Effector CD8-positive, alpha-beta T cell (primary cell): ENCODE data around the gene PCDHGA6.

Experiments used
- DNase-seq: peaks from one replicate; lab custom pipeline; 2025; lab: John Stamatoyannopoulos, UW

PCDHGA6 gene

GRCh38 chr5:141419074-141419880 is 45.6 kb downstream of the PCDHGA6 start:
- no peak for DNase-seq

GRCh38 chr5:141420855-141421488 is 47.3 kb downstream of the PCDHGA6 start, which contains the start of gene PCDHGA11:
TSS of gene PCDHGA11 (plus strand) at chr5:141421051. CDS start at chr5:141421228, 177 bp downstream.
- DNase-seq = no peak

DNA sequence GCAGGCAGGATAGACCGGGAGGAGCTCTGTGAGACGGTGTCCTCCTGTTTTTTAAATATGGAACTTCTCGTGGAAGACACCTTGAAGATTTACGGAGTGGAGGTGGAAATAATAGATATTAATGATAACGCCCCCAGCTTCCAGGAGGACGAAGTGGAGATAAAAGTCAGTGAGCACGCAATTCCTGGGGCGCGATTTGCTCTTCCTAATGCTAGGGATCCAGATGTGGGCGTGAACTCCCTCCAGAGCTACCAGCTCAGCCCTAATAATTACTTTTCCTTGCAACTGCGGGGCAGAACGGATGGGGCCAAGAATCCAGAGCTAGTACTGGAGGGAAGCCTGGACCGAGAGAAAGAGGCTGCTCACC is 47.8 kb downstream of the PCDHGA6 start:
- DNase-seq = no peak

DNA sequence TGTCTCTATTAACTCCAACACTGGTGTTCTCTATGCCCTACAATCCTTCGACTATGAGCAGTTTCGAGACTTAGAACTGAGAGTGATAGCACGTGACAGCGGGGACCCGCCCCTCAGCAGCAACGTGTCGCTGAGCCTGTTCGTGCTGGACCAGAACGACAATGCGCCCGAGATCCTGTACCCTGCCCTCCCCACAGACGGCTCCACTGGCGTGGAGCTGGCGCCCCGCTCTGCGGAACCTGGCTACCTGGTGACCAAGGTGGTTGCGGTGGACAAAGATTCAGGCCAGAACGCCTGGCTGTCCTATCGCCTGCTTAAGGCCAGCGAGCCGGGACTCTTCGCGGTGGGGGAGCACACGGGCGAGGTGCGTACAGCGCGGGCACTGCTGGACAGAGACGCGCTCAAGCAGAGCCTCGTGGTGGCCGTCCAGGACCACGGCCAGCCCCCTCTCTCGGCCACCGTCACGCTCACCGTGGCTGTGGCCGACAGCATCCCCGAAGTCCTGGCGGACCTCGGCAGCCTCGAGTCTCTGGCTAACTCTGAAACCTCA is 49.1 kb downstream of the PCDHGA6 start:
- DNase-seq = no peak

- DNase-seq = no peak
Measured at GRCh38 chr5:141427783-141428426, 54.2 kb downstream of the PCDHGA6 start.
